WI38 (cell line): ENCODE data around the gene HBP1.

Experiments used
- H3K4me3 ChIP-seq: 2 replicates; pipeline ENCODE4 v1.5.1; 2011; ENCODE audit warnings: low read depth, mild to moderate bottlenecking, control low read depth, low read length
- TF ChIP-seq, protein P1 (sequence below): IDR thresholded peaks from 2 replicates; pipeline ENCODE4 v1.5.1; 2012; ENCODE audit warnings: low read depth, mild to moderate bottlenecking, control low read depth, low read length

HBP1 gene

DNA sequence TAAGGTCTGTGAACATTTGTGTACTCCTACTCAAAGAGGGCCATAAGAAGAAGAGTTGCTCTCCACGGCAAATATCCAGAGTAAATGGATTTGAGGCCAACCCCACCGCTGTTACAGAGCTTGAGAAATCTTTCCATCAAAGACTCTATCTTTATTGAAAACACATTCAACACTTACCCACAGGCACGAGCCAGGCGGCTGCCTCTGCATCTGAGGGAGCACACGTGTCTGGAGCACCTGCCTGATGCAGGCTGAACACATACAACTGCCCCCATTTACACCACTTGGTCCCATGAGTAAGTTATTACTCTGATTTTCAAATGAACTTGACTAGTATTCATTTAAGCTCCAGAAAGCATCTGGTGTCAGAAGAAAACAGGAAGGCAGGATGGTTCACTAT is 38.7 kb downstream of the HBP1 start:
- TF ChIP-seq, protein P1, sequence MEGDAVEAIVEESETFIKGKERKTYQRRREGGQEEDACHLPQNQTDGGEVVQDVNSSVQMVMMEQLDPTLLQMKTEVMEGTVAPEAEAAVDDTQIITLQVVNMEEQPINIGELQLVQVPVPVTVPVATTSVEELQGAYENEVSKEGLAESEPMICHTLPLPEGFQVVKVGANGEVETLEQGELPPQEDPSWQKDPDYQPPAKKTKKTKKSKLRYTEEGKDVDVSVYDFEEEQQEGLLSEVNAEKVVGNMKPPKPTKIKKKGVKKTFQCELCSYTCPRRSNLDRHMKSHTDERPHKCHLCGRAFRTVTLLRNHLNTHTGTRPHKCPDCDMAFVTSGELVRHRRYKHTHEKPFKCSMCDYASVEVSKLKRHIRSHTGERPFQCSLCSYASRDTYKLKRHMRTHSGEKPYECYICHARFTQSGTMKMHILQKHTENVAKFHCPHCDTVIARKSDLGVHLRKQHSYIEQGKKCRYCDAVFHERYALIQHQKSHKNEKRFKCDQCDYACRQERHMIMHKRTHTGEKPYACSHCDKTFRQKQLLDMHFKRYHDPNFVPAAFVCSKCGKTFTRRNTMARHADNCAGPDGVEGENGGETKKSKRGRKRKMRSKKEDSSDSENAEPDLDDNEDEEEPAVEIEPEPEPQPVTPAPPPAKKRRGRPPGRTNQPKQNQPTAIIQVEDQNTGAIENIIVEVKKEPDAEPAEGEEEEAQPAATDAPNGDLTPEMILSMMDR: no peak
- H3K4me3 ChIP-seq: no peak overlapping the region

DNA sequence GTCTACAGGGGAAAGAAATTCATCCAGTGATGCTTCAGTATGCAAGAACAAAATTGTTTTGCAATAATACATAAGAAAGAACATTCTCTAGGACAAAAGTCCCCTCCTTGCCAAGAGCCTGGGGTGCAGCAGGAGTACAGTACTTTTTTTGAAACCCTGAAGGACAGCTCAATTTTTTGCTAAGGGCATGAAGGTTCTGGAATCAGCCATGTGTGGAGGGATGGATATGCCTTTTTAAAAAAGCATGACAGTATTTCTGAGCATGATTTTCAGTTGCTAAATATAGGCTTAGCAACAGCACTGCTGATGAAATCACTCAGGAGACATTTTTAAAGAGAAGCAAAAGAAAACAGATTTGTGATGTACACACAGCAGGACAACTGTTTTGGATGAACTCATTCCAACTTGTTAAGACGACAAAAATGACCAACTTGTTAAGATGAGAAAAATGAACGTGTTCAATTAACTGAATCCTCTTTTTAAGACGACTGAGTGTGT is 39.3 kb downstream of the HBP1 start:
- TF ChIP-seq, protein P1: no peak
- no peak overlapping the region for H3K4me3 ChIP-seq

DNA sequence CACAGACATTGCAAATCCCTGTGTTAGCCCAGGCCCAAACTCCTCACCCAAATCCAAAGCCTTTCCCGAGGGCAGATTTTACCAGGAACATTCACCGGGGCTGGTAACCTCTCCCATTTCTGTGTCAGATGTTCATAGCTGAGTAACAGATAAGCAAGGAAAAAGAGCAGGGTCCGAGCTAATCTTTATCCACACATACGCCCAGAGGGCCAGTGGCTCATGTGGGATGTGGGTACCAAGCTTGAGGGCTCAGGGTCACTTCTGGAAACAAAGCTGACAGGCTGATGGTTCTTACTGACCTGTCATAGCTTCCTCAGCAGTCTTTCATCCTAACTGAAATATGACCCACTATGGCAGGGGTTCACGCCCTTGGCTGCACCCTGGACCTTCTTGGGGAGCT is 39.8 kb downstream of the HBP1 start:
- H3K4me3 ChIP-seq: no peak overlapping the region
- TF ChIP-seq, protein P1: no peak

DNA sequence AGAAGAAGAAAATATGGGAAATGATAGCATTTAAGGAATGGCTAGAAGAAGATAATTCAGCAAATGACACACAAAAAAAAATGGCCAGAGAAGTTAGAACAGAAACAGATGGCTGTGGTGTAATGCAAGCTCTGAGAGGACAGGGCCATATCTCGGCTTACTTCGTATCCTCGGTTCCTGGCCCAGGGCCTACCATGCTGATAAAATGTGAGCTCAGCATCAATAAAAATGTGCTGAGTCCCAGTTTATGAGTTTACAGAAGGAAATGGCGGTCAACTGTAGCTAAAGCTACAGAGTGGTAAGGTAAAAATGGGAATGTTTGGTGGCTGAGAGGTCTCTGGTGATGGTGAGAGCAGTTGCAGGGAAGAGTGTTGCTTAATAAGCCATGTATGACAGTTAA is 40.8 kb downstream of the HBP1 start:
- TF ChIP-seq, protein P1: no peak
- H3K4me3 ChIP-seq: no peak overlapping the region

- TF ChIP-seq, protein P1: no peak
- H3K4me3 ChIP-seq: no peak overlapping the region
These were observed 41.6 kb downstream of the HBP1 start for GRCh38 chr7:107210400-107210799.

DNA sequence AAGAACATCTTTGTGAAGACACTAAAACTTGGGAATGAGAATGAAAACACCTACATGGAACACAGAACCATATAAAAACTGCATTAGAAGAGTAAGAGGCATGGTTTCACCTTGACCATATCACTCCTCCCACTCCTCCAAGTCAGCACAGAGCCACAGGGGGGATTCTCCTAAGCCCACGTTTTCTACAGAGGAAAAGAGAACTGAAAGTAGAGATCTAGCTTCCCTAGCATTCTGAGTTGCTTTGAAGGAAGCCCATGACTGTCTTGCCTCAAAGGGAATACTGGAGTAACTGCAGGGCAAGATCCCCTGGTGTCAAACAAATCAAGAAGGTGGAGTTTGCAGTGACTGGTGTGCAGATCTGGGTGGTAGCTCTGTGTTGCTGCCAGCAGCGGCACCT is 43.9 kb downstream of the HBP1 start:
- TF ChIP-seq, protein P1: no peak
- H3K4me3 ChIP-seq: no peak overlapping the region

DNA sequence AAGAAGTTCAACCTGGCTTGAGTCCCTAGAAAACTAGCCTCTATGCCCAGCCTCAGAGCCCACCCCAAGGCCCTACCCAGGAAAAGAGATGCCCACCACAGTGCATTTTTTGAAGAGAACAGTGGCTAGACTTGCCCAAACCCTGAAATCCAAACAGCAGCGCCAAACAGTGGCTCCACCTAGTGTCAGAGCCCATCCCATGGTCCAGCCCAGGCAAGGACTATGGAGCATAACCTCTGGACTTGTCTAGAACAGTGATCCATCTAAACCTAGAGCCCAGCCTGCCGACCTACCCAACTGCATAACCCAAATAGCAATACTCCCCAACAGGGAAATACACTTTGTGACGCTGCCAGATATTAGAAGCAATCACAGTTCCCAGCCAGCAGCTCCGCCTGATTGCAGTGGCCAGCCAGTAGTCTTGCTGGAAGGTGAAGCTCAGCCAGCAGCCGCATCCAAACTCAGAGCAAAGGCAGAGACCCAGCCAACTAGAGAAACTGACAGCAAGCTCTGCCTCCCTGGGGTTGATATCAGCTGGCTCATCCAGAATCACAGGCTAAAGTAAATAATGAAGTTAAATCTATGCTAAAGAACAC is 44.5 kb downstream of the HBP1 start:
- TF ChIP-seq, protein P1: no peak
- H3K4me3 ChIP-seq: no peak overlapping the region
